22Rv1 (cell line): ENCODE measurements around the gene SIDT1.

Experiments
- CTCF ChIP-seq: fragments of 450-650 bp; IDR thresholded peaks from 2 replicates; pipeline ENCODE4 v1.5.1; 2017; ENCODE audit warnings: mild to moderate bottlenecking
- ZFX ChIP-seq: fragments of 450-650 bp; IDR thresholded peaks from 2 replicates; pipeline ENCODE4 v1.6.1; 2017; ENCODE audit warnings: antibody characterized with exemption, borderline replicate concordance

- peak; percentile 21; the same call in 1 of the 2 replicates for TF ChIP-seq CTCF
- TF ChIP-seq ZFX = no peak
Observed at GRCh38 chr3:113532698-113533533, 561 bp downstream of the SIDT1 start.
